ENCODE data around the gene ATP2A1. TPM values are rescaled to one million over a fixed set of nuclear protein-coding genes. Genes with fewer than 3 reads are reported as not detected.

ATP2A1 gene
- polyA plus RNA-seq, 1 experiment: 0.50 TPM

- Histone ChIP-seq H3K27me3 (ENCODE audit: control insufficient read depth, insufficient read depth, low read length) (no peaks in the 10 kb centered on the region), H3K9me3 (ENCODE audit: control insufficient read depth, insufficient read depth, low read length) (peaks cover 4% of the 10 kb centered on the region; the same call in 1 of the 2 replicates), H3K27ac (ENCODE audit: low read depth, low read length) (no peak overlapping the region), H3K4me3 (ENCODE audit: low read depth, low read length) (no peak overlapping the region)
- no peak for DNase-seq (ENCODE audit: low read depth, low spot score)
- ChIA-PET POLR2A (no interaction called here), CTCF (interaction anchor here (0.7 to 1.3 kb wide), 3 partner anchors 28 to 1951 kb away, joined by 3 to 5 read pairs (median 3); no protein-coding TSS in a partner anchor)
- no peak for TF ChIP-seq CTCF (IDR thresholded peaks at IDR 0.05; ENCODE audit: low read depth, low read length)
Observed at GRCh38 chr16:28917095-28917494, 38.8 kb downstream of the ATP2A1 start.

DNA sequence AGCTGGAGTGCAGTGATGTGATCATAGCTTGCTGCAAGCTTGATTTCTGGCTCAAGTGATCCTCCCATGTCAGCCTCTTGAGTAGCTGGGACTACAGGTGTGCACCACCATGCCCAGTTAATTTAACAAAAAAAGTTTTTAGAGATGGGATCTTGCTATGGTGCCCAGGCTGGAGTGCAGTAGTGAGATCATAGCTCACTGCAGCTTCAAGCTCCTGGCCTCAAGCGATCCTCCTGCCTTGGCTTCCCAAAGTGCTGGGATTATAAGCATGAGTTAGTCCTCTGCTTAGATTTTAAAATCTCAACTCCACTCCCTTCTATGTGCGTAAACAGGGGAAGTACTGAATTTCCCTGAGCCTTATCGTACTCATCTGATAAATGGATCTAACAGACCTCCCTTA lies 40.4 kb downstream of the ATP2A1 start:
- Histone ChIP-seq H3K27me3 (ENCODE audit: control insufficient read depth, insufficient read depth, low read length) (no peaks in the 10 kb centered on the region), H3K4me3 (ENCODE audit: low read depth, low read length) (no peak overlapping the region), H3K9me3 (ENCODE audit: control insufficient read depth, insufficient read depth, low read length) (peaks cover 4% of the 10 kb centered on the region; the same call in 1 of the 2 replicates), H3K27ac (ENCODE audit: low read depth, low read length) (no peak overlapping the region)
- CTCF ChIA-PET: no interaction called here
- no peak for TF ChIP-seq CTCF (IDR thresholded peaks at IDR 0.05; ENCODE audit: low read depth, low read length)
- DNase-seq (ENCODE audit: low read depth, low spot score): no peak
- POLR2A ChIA-PET: interaction anchor here (0.6 kb wide), 1 partner anchor 10 kb away, joined by 3 read pairs; no protein-coding TSS in a partner anchor

DNA sequence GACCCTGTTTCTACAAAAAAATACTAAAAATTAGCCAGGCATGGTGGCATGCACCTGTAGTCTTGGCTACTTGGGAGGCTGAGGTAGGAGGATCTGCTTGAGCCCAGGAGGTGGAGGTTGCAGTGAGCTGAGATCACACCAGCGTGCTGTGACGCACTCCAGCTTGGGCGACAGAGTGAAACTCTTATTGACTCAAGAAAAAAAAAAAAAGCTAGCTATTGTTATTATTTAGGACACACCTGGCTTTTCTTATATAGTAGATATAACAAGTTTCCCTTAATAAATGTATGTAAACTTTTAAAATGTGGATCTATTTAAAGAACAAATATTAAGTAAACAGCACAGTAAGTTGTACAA lies 44.9 kb downstream of the ATP2A1 start:
- no peak overlapping the region for H3K27ac ChIP-seq (ENCODE audit: low read depth, low read length)
- no peak for DNase-seq (ENCODE audit: low read depth, low spot score)
- POLR2A ChIA-PET: interaction anchor here (0.6 kb wide), 1 partner anchor 60 kb away, joined by 3 read pairs; the partner anchor contains the start of gene SH2B1
- H3K4me3 ChIP-seq (ENCODE audit: low read depth, low read length): no peak overlapping the region
- no peaks in the 10 kb centered on the region; the same call in 1 of the 2 replicates for H3K9me3 ChIP-seq (ENCODE audit: control insufficient read depth, insufficient read depth, low read length)
- no peaks in the 10 kb centered on the region for H3K27me3 ChIP-seq (ENCODE audit: control insufficient read depth, insufficient read depth, low read length)
- no peak for TF ChIP-seq CTCF (IDR thresholded peaks at IDR 0.05; ENCODE audit: low read depth, low read length)
- CTCF ChIA-PET: interaction anchor here (1.1 kb wide), 1 partner anchor 22 kb away, joined by 4 read pairs; no protein-coding TSS in a partner anchor

- Histone ChIP-seq H3K4me3 (ENCODE audit: low read depth, low read length) (peak overlapping the region; percentile 84), H3K9me3 (ENCODE audit: control insufficient read depth, insufficient read depth, low read length) (no peaks in the 10 kb centered on the region; the same call in 1 of the 2 replicates), H3K27ac (ENCODE audit: low read depth, low read length) (no peak overlapping the region), H3K27me3 (ENCODE audit: control insufficient read depth, insufficient read depth, low read length) (no peaks in the 10 kb centered on the region)
- ChIA-PET CTCF (interaction anchor here (0.6 to 1.0 kb wide), 2 partner anchors 13 to 21 kb away, joined by 3 to 5 read pairs; no protein-coding TSS in a partner anchor), POLR2A (interaction anchor here (0.6 kb wide), 3 partner anchors 23 to 853 kb away, joined by 3 to 15 read pairs (median 6); partner anchors contain the start of gene SH2B1)
- TF ChIP-seq CTCF (IDR thresholded peaks at IDR 0.05; ENCODE audit: low read depth, low read length): no peak
- DNase-seq (ENCODE audit: low read depth, low spot score): no peak
Observed at GRCh38 chr16:28923652-28924398, 45.5 kb downstream of the ATP2A1 start.

DNA sequence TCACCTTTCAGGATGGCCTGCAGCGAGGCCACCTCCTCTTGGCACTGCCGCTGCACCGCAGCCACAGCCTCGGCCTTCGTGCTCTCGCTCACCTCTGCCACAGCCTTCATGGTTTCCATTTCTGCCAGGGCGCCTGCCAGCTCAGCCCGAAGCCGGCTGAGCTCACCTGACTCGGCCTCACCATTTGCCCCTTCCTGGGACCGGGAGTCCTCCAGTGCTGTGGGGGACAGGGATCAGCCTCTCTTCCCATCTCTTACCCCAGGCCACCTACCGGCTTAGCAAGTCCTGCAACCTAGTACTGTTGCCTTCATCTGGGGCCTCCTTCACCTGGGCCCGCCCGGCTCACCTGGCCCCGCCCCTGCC lies 46.1 kb downstream of the ATP2A1 start:
- ChIA-PET CTCF (interaction anchor here (0.6 to 1.0 kb wide), 2 partner anchors 14 to 21 kb away, joined by 3 to 5 read pairs; no protein-coding TSS in a partner anchor), POLR2A (interaction anchor here (1.0 kb wide), 1 partner anchor 61 kb away, joined by 3 read pairs; no protein-coding TSS in a partner anchor)
- Histone ChIP-seq H3K9me3 (ENCODE audit: control insufficient read depth, insufficient read depth, low read length) (no peaks in the 10 kb centered on the region; the same call in 1 of the 2 replicates), H3K27me3 (ENCODE audit: control insufficient read depth, insufficient read depth, low read length) (no peaks in the 10 kb centered on the region), H3K4me3 (ENCODE audit: low read depth, low read length) (peak overlapping the region; percentile 84), H3K27ac (ENCODE audit: low read depth, low read length) (no peak overlapping the region)
- no peak for TF ChIP-seq CTCF (IDR thresholded peaks at IDR 0.05; ENCODE audit: low read depth, low read length)
- DNase-seq (ENCODE audit: low read depth, low spot score): no peak
